K562 (cell line): ENCODE measurements around the gene PDCD11. TPM values are rescaled to one million over a fixed set of nuclear protein-coding genes. Genes with fewer than 3 reads are reported as not detected.

Source experiments
- ATAC-seq: fragments of 200-7000 bp; cut with Tn5 transposase; 3 replicates; pipeline ENCODE4 v1.9.1; 2020; ENCODE audit warnings: moderate library complexity
- BruUV-seq: library from RNA; stranded (reverse); fragments of 400-500 nt; replicated peaks from 2 replicates; lab custom pipeline; 2021; lab: Mats Ljungman, UMichigan
- CTCF ChIA-PET: fragments of 300-600 bp; formaldehyde crosslinking; extraction: SDS; loops from one replicate; lab custom pipeline; 2021; ENCODE audit warnings: low intra/inter-chr PET ratio; lab: Yijun Ruan, JAX
- POLR2A ChIA-PET: fragments of 300-600, 350-650 bp; sonication (Branson Sonifier 250); formaldehyde crosslinking; extraction: SDS; loops from one replicate; lab custom pipeline; 2021; ENCODE audit warnings: antibody characterized with exemption, inconsistent platforms; lab: Yijun Ruan, JAX
- DNase-seq, 4 experiments: peaks; one replicate each; pipeline versions ENCODE4 v3.0.0 to v3.0.0-alpha.2; 2011 to 2018; ENCODE audit warnings: low spot score in 3 of 4, mixed read lengths in 3 of 4; ENCODE audit errors: extremely low read depth in 1 of 4
- FAIRE-seq: peaks from 2 replicates; lab custom pipeline; 2011; peaks lifted over from hg19 to GRCh38; lab: Jason Lieb, UNC
- H2AFZ ChIP-seq: 2 replicates; pipeline ENCODE4 v1.6.0; 2011; ENCODE audit warnings: low read depth, low read length, control low read depth, inconsistent platforms
- H3K27ac ChIP-seq: fragments of 200-600 bp; 3 replicates; pipeline ENCODE4 v1.8.0; 2011; ENCODE audit warnings: low read depth, mild to moderate bottlenecking, control low read depth, inconsistent platforms, low read length, moderate library complexity, mixed read lengths; ENCODE audit errors: extremely low read depth
- H3K27me3 ChIP-seq, 2 experiments: fragments of 300-600 bp in 1 of 2; 2 replicates in 1 of 2; 3 replicates in 1 of 2; pipeline versions ENCODE4 v1.6.0 to v1.8.0; 2011; ENCODE audit warnings: inconsistent platforms in 2 of 2, low read length in 2 of 2, mild to moderate bottlenecking in 1 of 2, mixed read lengths in 1 of 2, moderate library complexity in 1 of 2; ENCODE audit not compliant: control insufficient read depth in 2 of 2, insufficient read depth in 2 of 2
- H3K36me3 ChIP-seq: fragments of 300-600 bp; 3 replicates; pipeline ENCODE4 v1.8.0; 2011; ENCODE audit warnings: mild to moderate bottlenecking, low read length, inconsistent platforms; ENCODE audit not compliant: control insufficient read depth, insufficient read depth
- H3K4me1 ChIP-seq, 2 experiments: fragments of 200-600 bp in 1 of 2; replicated peaks in 1 of 2; 2 replicates in 1 of 2; 3 replicates in 1 of 2; pipeline versions ENCODE4 v1.5.1 to v1.8.0; 2011; ENCODE audit warnings: inconsistent platforms in 2 of 2, low read length in 2 of 2, mild to moderate bottlenecking in 1 of 2, mixed read lengths in 1 of 2, moderate library complexity in 1 of 2; ENCODE audit not compliant: control insufficient read depth in 2 of 2, insufficient read depth in 2 of 2
- H3K4me2 ChIP-seq: 2 replicates; pipeline ENCODE4 v1.6.1; 2011; ENCODE audit warnings: low read length, control low read depth, inconsistent platforms, mixed read lengths; ENCODE audit not compliant: insufficient read depth
- H3K4me3 ChIP-seq: fragments of 200-600 bp; sonication (generic), shearing (Covaris generic); 2 replicates; pipeline ENCODE4 v1.5.1; 2016; ENCODE audit warnings: control low read depth, inconsistent platforms
- H3K79me2 ChIP-seq: fragments of 200-600 bp; 3 replicates; pipeline ENCODE4 v1.8.0; 2011; ENCODE audit warnings: low read length, inconsistent platforms; ENCODE audit not compliant: control insufficient read depth, insufficient read depth
- H3K9ac ChIP-seq, 2 experiments: 2 replicates each; pipeline versions ENCODE4 v1.6.0 to v1.6.1; 2011; ENCODE audit warnings: low read depth in 2 of 2, low read length in 2 of 2, control low read depth in 1 of 2, inconsistent platforms in 1 of 2, mild to moderate bottlenecking in 1 of 2, mixed read lengths in 1 of 2; ENCODE audit not compliant: insufficient read depth in 1 of 2
- H3K9me1 ChIP-seq: one replicate; pipeline ENCODE4 v1.6.0; 2011; ENCODE audit warnings: inconsistent platforms, mild to moderate bottlenecking, low read length, moderate library complexity; ENCODE audit not compliant: control insufficient read depth, insufficient read depth
- H3K9me3 ChIP-seq: replicated peaks from 2 replicates; pipeline ENCODE4 v1.5.1; 2011; ENCODE audit warnings: low read depth, low read length, inconsistent platforms; ENCODE audit not compliant: control insufficient read depth, insufficient read depth
- H4K20me1 ChIP-seq: replicated peaks from 2 replicates; pipeline ENCODE4 v1.6.1; 2011; ENCODE audit warnings: low read length, inconsistent platforms, mixed read lengths; ENCODE audit not compliant: control insufficient read depth, insufficient read depth
- ARID3B ChIP-seq: fragments of 250-450 bp; sonication (Bioruptor Pico); IDR thresholded peaks from 2 replicates; pipeline ENCODE4 v1.4.0; 2020; ENCODE audit warnings: borderline replicate concordance
- CC2D1A ChIP-seq: fragments of 450-650 bp; IDR thresholded peaks from 2 replicates; pipeline ENCODE4 v1.6.1; 2017; ENCODE audit warnings: mild to moderate bottlenecking
- FOXJ2 ChIP-seq: fragments of 200-800 bp; sonication (Bioruptor generic); IDR thresholded peaks from 2 replicates; pipeline ENCODE4 v1.6.1; 2016; ENCODE audit warnings: missing genetic modification characterization, missing compliant biosample characterization
- MTA3 ChIP-seq: fragments of 450-650 bp; formaldehyde crosslinking; IDR thresholded peaks from 2 replicates; pipeline ENCODE4 v1.6.1; 2017; ENCODE audit warnings: mild to moderate bottlenecking, borderline replicate concordance
- RAD51 ChIP-seq: fragments of 450-650 bp; IDR thresholded peaks from 2 replicates; pipeline ENCODE4 v1.7.1; 2016; ENCODE audit warnings: low read depth, mild to moderate bottlenecking, borderline replicate concordance
- RBM25 ChIP-seq: fragments of 200-400 bp; formaldehyde crosslinking; IDR thresholded peaks from 2 replicates; pipeline ENCODE4 v1.6.1; 2018; ENCODE audit warnings: low read length, low read depth, moderate library complexity; ENCODE audit not compliant: severe bottlenecking
- SLC30A9 ChIP-seq: fragments of 250-450 bp; sonication (Bioruptor Pico); IDR thresholded peaks from 2 replicates; pipeline ENCODE4 v1.8.0; 2022; ENCODE audit warnings: mild to moderate bottlenecking, moderate library complexity
- STAT5B ChIP-seq: fragments of 250-450 bp; sonication (Bioruptor Pico); IDR thresholded peaks from 2 replicates; pipeline ENCODE4 v1.8.0; 2021; ENCODE audit warnings: mild to moderate bottlenecking, inconsistent platforms
- ZC3H8 ChIP-seq: fragments of 450-650 bp; IDR thresholded peaks from 2 replicates; pipeline ENCODE4 v1.6.1; 2017
- ZFP30 ChIP-seq: fragments of 250-450 bp; sonication (Bioruptor Pico); IDR thresholded peaks from 2 replicates; pipeline ENCODE4 v1.8.0; 2022; ENCODE audit warnings: moderate library complexity, mild to moderate bottlenecking, inconsistent platforms, borderline replicate concordance
- ZNF324 ChIP-seq: fragments of 250-450 bp; sonication (Bioruptor Pico); IDR thresholded peaks from 2 replicates; pipeline ENCODE4 v1.4.0; 2020; ENCODE audit warnings: mild to moderate bottlenecking
- WGBS: fragments of 100-300 bp; shearing (Covaris generic); methylation state at CpG from one replicate; pipeline ENCODE4 v1.1.6; 2016; ENCODE audit warnings: low coverage, mixed read lengths; ENCODE audit not compliant: insufficient coverage; ENCODE audit errors: missing lambda C conversion rate; 5-methylcytosine and 5-hydroxymethylcytosine counted together
- in situ Hi-C: fragments of 300-500 bp; cut with MboI; formaldehyde crosslinking; loops from 4 replicates; pipeline ENCODE4 v1.15.0; 2018; ENCODE audit warnings: inconsistent platforms, mixed read lengths
- intact Hi-C: fragments of 100-400 bp; cut with micrococcal nuclease; formaldehyde crosslinking; loops from 2 replicates; pipeline ENCODE4 v1.14.2; 2022
- polyA plus RNA-seq, 8 experiments: library from polyadenylated mRNA; depleted of rRNA in 4 of 8; stranded (reverse) in 5 of 8; unstranded in 3 of 8; fragments of >200 nt; fragmentation: Nextera tagmentation in 2 of 8; fragmentation: Illumina TruSeq in 1 of 8; extraction: Ambion mirVana in 2 of 8; extraction: Trizol in 1 of 8; gene quantifications; 2 replicates each; pipeline versions ENCODE4 v1.2.1 to v1.2.3, GENCODE V29; 2011 to 2014; ENCODE audit warnings: inconsistent platforms in 1 of 8, missing spikeins in 1 of 8
- total RNA-seq, 7 experiments: library from RNA; depleted of rRNA in 6 of 7; stranded (reverse); fragments of >200 nt in 6 of 7; fragmentation: Illumina TruSeq in 2 of 7; extraction: Trizol in 2 of 7; gene quantifications; 2 replicates each; pipeline versions ENCODE4 v1.2.1 to v1.2.3, GENCODE V29; 2011 to 2021; ENCODE audit warnings: low replicate concordance in 1 of 7

PDCD11 gene
- total and polyA plus RNA-seq, 9 of the 15 experiments (the other 6 are each of a cell fraction or from before 2014, with no cell fraction given): 14.8 to 73.8 (median 50.0) TPM

- TF ChIP-seq FOXJ2: no peak
- no peak for TF ChIP-seq CC2D1A
- no peak for TF ChIP-seq SLC30A9 (CRISPR knock-in tag)
- no peak for TF ChIP-seq MTA3
- no peak for TF ChIP-seq STAT5B (CRISPR knock-in tag)
- TF ChIP-seq ZFP30 (CRISPR knock-in tag): no peak
- no peak for TF ChIP-seq ZC3H8
Observed at GRCh38 chr10:103493916-103494877, 97.8 kb downstream of the PDCD11 start (continued).

DNA sequence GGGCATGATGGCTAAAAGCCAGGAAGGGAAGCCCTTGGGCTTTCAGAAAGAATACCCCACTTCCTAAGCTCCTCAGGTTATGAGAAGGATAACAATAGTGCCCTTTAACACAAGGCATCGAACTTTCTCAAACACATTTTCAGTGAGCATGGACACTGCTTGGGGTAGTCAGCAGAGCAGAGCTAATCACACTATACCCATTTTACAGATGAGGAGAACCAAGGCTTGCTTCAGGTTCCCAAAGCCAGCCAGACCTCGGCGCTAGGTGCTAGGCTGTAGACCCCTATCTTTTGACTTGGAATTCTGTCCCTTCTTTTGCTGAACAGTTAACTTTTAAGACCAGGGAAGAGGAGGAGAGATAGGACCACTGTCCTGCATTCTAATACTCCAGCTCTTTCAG lies 98.9 kb downstream of the PDCD11 start:
- H3K36me3 ChIP-seq: no peaks in the 10 kb centered on the region
- intact Hi-C loops (no loop called here), in situ Hi-C loops (no loop called here)
- no peaks in the 10 kb centered on the region for H3K9me3 ChIP-seq
- H3K4me2 ChIP-seq: no peak overlapping the region
- H3K9me1 ChIP-seq: no peaks in the 10 kb centered on the region
- H3K4me3 ChIP-seq: no peak overlapping the region
- CTCF ChIA-PET: no interaction called here
- BruUV-seq: no TSS peak
- H3K27ac ChIP-seq: no peak overlapping the region
- H3K27me3 ChIP-seq: peaks cover 19 to 57% of the 10 kb centered on the region in 2 experiments; a peak in 4 of 5 replicates
- H2AFZ ChIP-seq: no peak overlapping the region
- WGBS: 0% methylated on average over 3 of the region's 3 CpGs
- H4K20me1 ChIP-seq: no peaks in the 10 kb centered on the region; the same call in 1 of the 2 replicates
- peaks cover 0 to 14% of the 10 kb centered on the region in 2 experiments; a peak in 2 of 5 replicates for H3K4me1 ChIP-seq
- H3K9ac ChIP-seq: no peak overlapping the region
- ATAC-seq (no peak), DNase-seq (no peak), FAIRE-seq (no peak)
- no peaks in the 10 kb centered on the region for H3K79me2 ChIP-seq
- POLR2A ChIA-PET: interaction anchor here (0.9 kb wide), 1 partner anchor 109 kb away, joined by 3 read pairs; no protein-coding TSS in a partner anchor
- TF ChIP-seq ARID3B: no peak
- peak; percentile 42 for TF ChIP-seq RBM25
- TF ChIP-seq FOXJ2: no peak
- no peak for TF ChIP-seq RAD51
- TF ChIP-seq ZNF324: no peak
- TF ChIP-seq, all 486 proteins: peak for 1
